ENCODE measurements around the gene KNDC1.

DNA sequence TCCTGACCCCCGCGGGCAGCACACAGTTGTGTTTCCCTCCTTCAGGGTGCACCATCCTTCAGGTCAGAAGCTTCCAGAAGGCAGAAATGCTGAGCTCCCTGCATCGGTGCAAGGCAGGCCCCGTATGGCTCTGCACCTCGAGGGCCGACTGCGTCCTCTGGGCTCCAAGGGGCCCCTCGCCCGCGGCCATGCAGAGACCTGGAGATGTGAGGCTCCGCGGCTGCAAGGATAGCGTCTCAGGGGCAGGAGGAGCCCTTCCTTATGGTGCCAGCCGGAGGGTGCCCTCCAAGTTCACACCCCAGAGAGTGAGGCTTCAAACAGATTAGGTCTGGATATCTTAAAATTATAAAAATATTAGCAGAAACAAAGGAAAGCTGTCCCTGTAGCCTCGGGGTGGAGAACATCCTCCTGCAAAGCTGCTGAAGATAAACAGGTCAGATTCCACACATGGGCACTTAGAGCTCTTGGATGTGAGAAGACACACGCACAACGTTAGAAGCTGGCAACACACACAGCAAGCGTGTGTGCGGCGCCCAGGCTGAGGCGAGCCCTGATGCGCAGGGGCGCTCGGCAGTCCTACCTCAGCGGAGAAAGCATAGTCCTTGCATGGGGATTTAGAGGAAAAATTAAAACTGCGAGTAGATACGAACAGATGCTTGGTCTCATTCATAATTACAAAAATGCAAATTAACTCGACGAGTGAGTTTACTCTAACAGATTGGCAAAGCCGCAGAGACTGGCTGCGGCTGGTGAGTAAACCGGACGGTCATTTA is 20.4 kb downstream of the KNDC1 start:
- TF ChIP-seq, protein P1, sequence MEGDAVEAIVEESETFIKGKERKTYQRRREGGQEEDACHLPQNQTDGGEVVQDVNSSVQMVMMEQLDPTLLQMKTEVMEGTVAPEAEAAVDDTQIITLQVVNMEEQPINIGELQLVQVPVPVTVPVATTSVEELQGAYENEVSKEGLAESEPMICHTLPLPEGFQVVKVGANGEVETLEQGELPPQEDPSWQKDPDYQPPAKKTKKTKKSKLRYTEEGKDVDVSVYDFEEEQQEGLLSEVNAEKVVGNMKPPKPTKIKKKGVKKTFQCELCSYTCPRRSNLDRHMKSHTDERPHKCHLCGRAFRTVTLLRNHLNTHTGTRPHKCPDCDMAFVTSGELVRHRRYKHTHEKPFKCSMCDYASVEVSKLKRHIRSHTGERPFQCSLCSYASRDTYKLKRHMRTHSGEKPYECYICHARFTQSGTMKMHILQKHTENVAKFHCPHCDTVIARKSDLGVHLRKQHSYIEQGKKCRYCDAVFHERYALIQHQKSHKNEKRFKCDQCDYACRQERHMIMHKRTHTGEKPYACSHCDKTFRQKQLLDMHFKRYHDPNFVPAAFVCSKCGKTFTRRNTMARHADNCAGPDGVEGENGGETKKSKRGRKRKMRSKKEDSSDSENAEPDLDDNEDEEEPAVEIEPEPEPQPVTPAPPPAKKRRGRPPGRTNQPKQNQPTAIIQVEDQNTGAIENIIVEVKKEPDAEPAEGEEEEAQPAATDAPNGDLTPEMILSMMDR (conservative IDR thresholded peaks at IDR 0.05), result no peak
- TF ChIP-seq EZH2 (IDR thresholded peaks at IDR 0.05; ENCODE audit: low read depth), result no peak
